H9 (cell line): ENCODE measurements around the gene RSAD2. TPM values are rescaled to one million over a fixed set of nuclear protein-coding genes. Genes with fewer than 3 reads are reported as not detected.

ENCODE experiments used
- DNase-seq: peaks from one replicate; pipeline ENCODE4 v3.0.0-alpha.2; 2017
- H2AFZ ChIP-seq: one replicate; pipeline ENCODE4 v1.6.1; 2013; ENCODE audit warnings: mild to moderate bottlenecking, low read length, control low read depth, moderate library complexity
- H2AK5ac ChIP-seq: 2 replicates; pipeline ENCODE4 v1.6.1; 2013; ENCODE audit warnings: low read length, control low read depth, mixed read lengths; ENCODE audit not compliant: insufficient read length
- H2BK120ac ChIP-seq: one replicate; pipeline ENCODE4 v1.6.1; 2013; ENCODE audit warnings: low read depth, mild to moderate bottlenecking, low read length, control low read depth, inconsistent platforms; ENCODE audit not compliant: poor library complexity, severe bottlenecking
- H2BK12ac ChIP-seq: 2 replicates; pipeline ENCODE4 v1.6.1; 2013; ENCODE audit warnings: low read length, control low read depth, mixed read lengths, low read depth; ENCODE audit not compliant: insufficient read length
- H2BK15ac ChIP-seq: 2 replicates; pipeline ENCODE4 v1.6.1; 2013; ENCODE audit warnings: low read depth, low read length, control low read depth
- H2BK20ac ChIP-seq: one replicate; pipeline ENCODE4 v1.6.1; 2013; ENCODE audit warnings: low read depth, mild to moderate bottlenecking, low read length, control low read depth, inconsistent platforms; ENCODE audit not compliant: poor library complexity, severe bottlenecking
- H2BK5ac ChIP-seq: 2 replicates; pipeline ENCODE4 v1.6.1; 2013; ENCODE audit warnings: low read length, control low read depth, mixed read lengths; ENCODE audit not compliant: insufficient read length
- H3K14ac ChIP-seq: 2 replicates; pipeline ENCODE4 v1.6.1; 2013; ENCODE audit warnings: low read length, control low read depth; ENCODE audit not compliant: insufficient read depth
- H3K18ac ChIP-seq: 2 replicates; pipeline ENCODE4 v1.6.1; 2013; ENCODE audit warnings: low read depth, mild to moderate bottlenecking, mixed read lengths, low read length, control low read depth; ENCODE audit not compliant: insufficient read length
- H3K23ac ChIP-seq: 2 replicates; pipeline ENCODE4 v1.6.1; 2013; ENCODE audit warnings: low read length, control low read depth, mixed read lengths, low read depth; ENCODE audit not compliant: insufficient read length
- H3K23me2 ChIP-seq: 2 replicates; pipeline ENCODE4 v1.6.1; 2013; ENCODE audit warnings: low read depth, mild to moderate bottlenecking, mixed read lengths, low read length, control low read depth; ENCODE audit not compliant: insufficient read length, poor library complexity, severe bottlenecking
- H3K27ac ChIP-seq: 2 replicates; pipeline ENCODE4 v1.5.1; 2013; ENCODE audit warnings: low read length, control low read depth, mixed read lengths, low read depth; ENCODE audit not compliant: insufficient read length
- H3K27me3 ChIP-seq: 2 replicates; pipeline ENCODE4 v1.6.1; 2013; ENCODE audit warnings: low read length, control low read depth, inconsistent platforms; ENCODE audit not compliant: insufficient read depth
- H3K4ac ChIP-seq: 2 replicates; pipeline ENCODE4 v1.6.1; 2013; ENCODE audit warnings: low read depth, mild to moderate bottlenecking, control low read depth, inconsistent platforms, low read length, moderate library complexity
- H3K4me1 ChIP-seq: 2 replicates; pipeline ENCODE4 v1.6.1; 2013; ENCODE audit warnings: low read length, control low read depth, inconsistent platforms; ENCODE audit not compliant: insufficient read depth
- H3K4me2 ChIP-seq: 2 replicates; pipeline ENCODE4 v1.6.1; 2013; ENCODE audit warnings: low read length, control low read depth, mixed read lengths; ENCODE audit not compliant: insufficient read length, insufficient read depth
- H3K56ac ChIP-seq: 2 replicates; pipeline ENCODE4 v1.6.1; 2013; ENCODE audit warnings: low read depth, mild to moderate bottlenecking, mixed read lengths, low read length, control low read depth; ENCODE audit not compliant: insufficient read length
- H3K79me1 ChIP-seq: 2 replicates; pipeline ENCODE4 v1.6.1; 2013; ENCODE audit warnings: low read depth, mild to moderate bottlenecking, moderate library complexity, low read length, control low read depth, inconsistent platforms; ENCODE audit not compliant: insufficient read depth, poor library complexity, severe bottlenecking
- H3K79me2 ChIP-seq: 2 replicates; pipeline ENCODE4 v1.6.1; 2013; ENCODE audit warnings: low read length, control low read depth, inconsistent platforms; ENCODE audit not compliant: insufficient read depth
- H3K9ac ChIP-seq: 2 replicates; pipeline ENCODE4 v1.6.1; 2013; ENCODE audit warnings: low read length, control low read depth, mixed read lengths; ENCODE audit not compliant: insufficient read length; ENCODE audit errors: extremely low read depth
- H3K9me3 ChIP-seq: one replicate; pipeline ENCODE4 v1.6.1; 2013; ENCODE audit warnings: low read depth, low read length, inconsistent platforms; ENCODE audit not compliant: control insufficient read depth
- H3T11ph ChIP-seq: one replicate; pipeline ENCODE4 v1.6.1; 2013; ENCODE audit warnings: mild to moderate bottlenecking, low read length, control low read depth, inconsistent platforms
- H4K20me1 ChIP-seq: one replicate; pipeline ENCODE4 v1.6.1; 2013; ENCODE audit not compliant: control insufficient read depth, insufficient read length, insufficient read depth
- H4K5ac ChIP-seq: 2 replicates; pipeline ENCODE4 v1.6.1; 2013; ENCODE audit warnings: low read depth, mild to moderate bottlenecking, mixed read lengths, low read length, control low read depth; ENCODE audit not compliant: insufficient read length
- H4K8ac ChIP-seq: replicated peaks from 2 replicates; pipeline ENCODE4 v1.6.1; 2013; ENCODE audit warnings: low read length, control low read depth, mixed read lengths, low read depth; ENCODE audit not compliant: insufficient read length
- H4K91ac ChIP-seq: 2 replicates; pipeline ENCODE4 v1.6.1; 2013; ENCODE audit warnings: low read depth, mild to moderate bottlenecking, moderate library complexity, mixed read lengths, low read length, control low read depth; ENCODE audit not compliant: insufficient read length
- H3K27ac Mint-ChIP-seq, 3 experiments: 2 replicates in 2 of 3; 3 replicates in 1 of 3; pipeline ENCODE4 v1.8.0; 2020 to 2021; ENCODE audit warnings: mixed read lengths in 3 of 3, mild to moderate bottlenecking in 1 of 3, moderate library complexity in 1 of 3
- H3K27me3 Mint-ChIP-seq: 2 replicates; pipeline ENCODE4 v1.8.0; 2021; ENCODE audit warnings: low read depth, mild to moderate bottlenecking, moderate library complexity, mixed read lengths
- H3K36me3 Mint-ChIP-seq, 3 experiments: 2 replicates in 2 of 3; 3 replicates in 1 of 3; pipeline ENCODE4 v1.8.0; 2020 to 2021; ENCODE audit warnings: low read depth in 3 of 3, mixed read lengths in 3 of 3; ENCODE audit not compliant: insufficient read depth in 1 of 3
- H3K4me1 Mint-ChIP-seq, 2 experiments: 2 replicates each; pipeline ENCODE4 v1.8.0; 2020; ENCODE audit warnings: mixed read lengths in 2 of 2
- H3K4me3 Mint-ChIP-seq, 2 experiments: 2 replicates in 1 of 2; 3 replicates in 1 of 2; pipeline ENCODE4 v1.8.0; 2020 to 2021; ENCODE audit warnings: mild to moderate bottlenecking in 2 of 2, mixed read lengths in 2 of 2, moderate library complexity in 1 of 2
- H3K9me3 Mint-ChIP-seq, 2 experiments: 2 replicates in 1 of 2; 3 replicates in 1 of 2; pipeline ENCODE4 v1.8.0; 2020; ENCODE audit warnings: mild to moderate bottlenecking in 2 of 2, mixed read lengths in 2 of 2, moderate library complexity in 1 of 2
- WGBS: extraction: QIAGEN DNeasy Blood & Tissue Kit; methylation state at CpG from one replicate; pipeline ENCODE4 v1.1.7; 2013; ENCODE audit warnings: missing lambda C conversion rate, low lambda C conversion rate, mixed read lengths; ENCODE audit not compliant: insufficient read length; ENCODE audit errors: extremely low coverage; 5-methylcytosine and 5-hydroxymethylcytosine counted together
- total RNA-seq: library from RNA; stranded (reverse); gene quantifications from 2 replicates; pipeline ENCODE4 v1.2.1, GENCODE V29; 2021
- TF ChIP-seq, protein P1 (sequence below): fragments of 200-600 bp; sonication (generic); conservative IDR thresholded peaks from 3 replicates; pipeline ENCODE4 v1.8.0; 2021; ENCODE audit warnings: antibody characterized with exemption, mild to moderate bottlenecking

The RSAD2 gene
- total RNA-seq, 1 experiment from 2014 or later, result not detected

DNA sequence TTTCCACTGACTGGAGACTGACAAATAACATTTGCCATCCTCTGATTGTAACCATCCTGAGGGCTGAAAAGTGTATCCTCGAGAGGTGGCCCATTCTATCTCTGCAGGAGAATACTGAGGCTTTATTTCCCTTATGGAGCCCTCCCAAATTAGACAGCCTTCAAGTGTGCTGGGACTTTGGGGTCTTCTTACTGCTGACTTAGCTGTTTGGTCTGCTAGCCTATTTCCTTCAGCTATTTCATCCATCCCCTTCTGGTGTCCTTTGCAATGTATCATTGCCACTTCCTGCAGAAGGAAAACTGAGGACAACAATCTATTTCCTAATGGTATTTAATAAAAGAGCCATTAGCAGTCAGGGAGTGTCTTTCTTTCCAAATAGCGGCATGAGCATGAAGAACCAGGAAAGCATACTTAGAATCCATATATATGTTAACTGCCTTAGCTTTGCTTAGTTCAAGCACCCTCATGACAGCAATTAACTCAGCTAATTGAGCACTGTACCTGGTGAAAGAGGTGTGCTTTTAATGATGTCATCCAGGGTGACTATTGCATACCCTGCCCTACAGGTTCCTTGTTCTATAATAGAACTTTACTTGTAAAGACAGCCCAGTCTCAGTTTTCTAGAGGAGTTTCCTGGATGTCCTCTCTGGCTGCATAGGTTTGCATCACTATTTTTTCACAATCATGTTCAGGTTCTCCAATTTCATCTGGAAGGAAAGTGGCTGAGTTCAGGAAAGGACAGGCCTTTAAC is 35.9 kb upstream of the RSAD2 start:
- H3K9me3 Mint-ChIP-seq, result peaks cover 51 to 75% of the 10 kb centered on the region in 2 experiments
- Histone ChIP-seq H2BK5ac (no peak overlapping the region), H3K4ac (no peak overlapping the region), H3K4me1 (no peaks in the 10 kb centered on the region), H4K91ac (no peak overlapping the region), H2BK120ac (no peak overlapping the region), H3K27me3 (no peaks in the 10 kb centered on the region), H3K4me2 (no peak overlapping the region), H3K9ac (no peak overlapping the region), H3K9me3 (peaks cover 41% of the 10 kb centered on the region), H2BK20ac (no peak overlapping the region), H3K23me2 (no peaks in the 10 kb centered on the region), H3K14ac (no peak overlapping the region), H4K8ac (no peak overlapping the region), H4K20me1 (no peaks in the 10 kb centered on the region), H3K79me1 (no peaks in the 10 kb centered on the region), H2BK12ac (no peak overlapping the region), H3K56ac (no peak overlapping the region), H2BK15ac (no peak overlapping the region), H2AK5ac (no peak overlapping the region), H4K5ac (no peak overlapping the region), H3T11ph (no peak overlapping the region), H3K18ac (no peak overlapping the region), H3K79me2 (no peaks in the 10 kb centered on the region), H3K23ac (no peak overlapping the region), H3K27ac (no peak overlapping the region), H2AFZ (no peak overlapping the region)
- peaks cover 4% of the 10 kb centered on the region for H3K27me3 Mint-ChIP-seq
- no peak for DNase-seq
- peaks cover 19 to 25% (median 24%) of the 10 kb centered on the region in 3 experiments for H3K36me3 Mint-ChIP-seq
- no CpG with 5 or more reads among the region's 2 CpGs for WGBS
- no peak overlapping the region for H3K27ac Mint-ChIP-seq
- H3K4me1 Mint-ChIP-seq, result no peaks in the 10 kb centered on the region
- H3K4me3 Mint-ChIP-seq, result no peak overlapping the region
- TF ChIP-seq, protein P1, sequence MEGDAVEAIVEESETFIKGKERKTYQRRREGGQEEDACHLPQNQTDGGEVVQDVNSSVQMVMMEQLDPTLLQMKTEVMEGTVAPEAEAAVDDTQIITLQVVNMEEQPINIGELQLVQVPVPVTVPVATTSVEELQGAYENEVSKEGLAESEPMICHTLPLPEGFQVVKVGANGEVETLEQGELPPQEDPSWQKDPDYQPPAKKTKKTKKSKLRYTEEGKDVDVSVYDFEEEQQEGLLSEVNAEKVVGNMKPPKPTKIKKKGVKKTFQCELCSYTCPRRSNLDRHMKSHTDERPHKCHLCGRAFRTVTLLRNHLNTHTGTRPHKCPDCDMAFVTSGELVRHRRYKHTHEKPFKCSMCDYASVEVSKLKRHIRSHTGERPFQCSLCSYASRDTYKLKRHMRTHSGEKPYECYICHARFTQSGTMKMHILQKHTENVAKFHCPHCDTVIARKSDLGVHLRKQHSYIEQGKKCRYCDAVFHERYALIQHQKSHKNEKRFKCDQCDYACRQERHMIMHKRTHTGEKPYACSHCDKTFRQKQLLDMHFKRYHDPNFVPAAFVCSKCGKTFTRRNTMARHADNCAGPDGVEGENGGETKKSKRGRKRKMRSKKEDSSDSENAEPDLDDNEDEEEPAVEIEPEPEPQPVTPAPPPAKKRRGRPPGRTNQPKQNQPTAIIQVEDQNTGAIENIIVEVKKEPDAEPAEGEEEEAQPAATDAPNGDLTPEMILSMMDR, result no peak
